GDM1 (cell line): Measurements from ENCODE around the gene BRSK2.

Experiments
- DNase-seq: peaks from one replicate; lab custom pipeline; 2025; lab: John Stamatoyannopoulos, UW

The BRSK2 gene

GRCh38 chr11:1375955-1376258, 13.8 kb upstream of the BRSK2 start:
- no peak for DNase-seq

- DNase-seq, result no peak
Observed at GRCh38 chr11:1377231-1377780, 12.4 kb upstream of the BRSK2 start.

GRCh38 chr11:1381793-1382425, 7.8 kb upstream of the BRSK2 start:
- no peak for DNase-seq

DNA sequence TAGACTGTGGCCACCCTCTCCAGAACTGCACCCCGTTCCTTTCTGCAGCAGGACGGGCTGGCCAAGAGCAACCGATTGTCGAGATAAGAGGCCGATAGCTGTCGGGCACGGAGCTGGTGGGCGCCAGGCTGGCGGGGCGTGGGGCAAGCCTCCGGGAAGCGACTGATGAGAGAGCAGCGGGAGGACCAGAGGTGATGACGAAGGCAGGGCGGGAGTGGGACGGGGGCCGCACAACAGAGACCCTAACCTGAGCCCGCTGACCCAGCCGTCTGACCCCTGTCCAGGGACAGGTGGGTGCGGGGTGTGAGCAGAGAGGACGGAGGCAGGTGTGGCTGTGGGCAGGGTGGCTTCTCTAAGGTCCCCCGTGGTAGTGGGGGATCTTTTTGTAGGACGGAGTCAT, 7.3 kb upstream of the BRSK2 start:
- no peak for DNase-seq

GRCh38 chr11:1382831-1383607, 6.7 kb upstream of the BRSK2 start:
- DNase-seq, result no peak

DNA sequence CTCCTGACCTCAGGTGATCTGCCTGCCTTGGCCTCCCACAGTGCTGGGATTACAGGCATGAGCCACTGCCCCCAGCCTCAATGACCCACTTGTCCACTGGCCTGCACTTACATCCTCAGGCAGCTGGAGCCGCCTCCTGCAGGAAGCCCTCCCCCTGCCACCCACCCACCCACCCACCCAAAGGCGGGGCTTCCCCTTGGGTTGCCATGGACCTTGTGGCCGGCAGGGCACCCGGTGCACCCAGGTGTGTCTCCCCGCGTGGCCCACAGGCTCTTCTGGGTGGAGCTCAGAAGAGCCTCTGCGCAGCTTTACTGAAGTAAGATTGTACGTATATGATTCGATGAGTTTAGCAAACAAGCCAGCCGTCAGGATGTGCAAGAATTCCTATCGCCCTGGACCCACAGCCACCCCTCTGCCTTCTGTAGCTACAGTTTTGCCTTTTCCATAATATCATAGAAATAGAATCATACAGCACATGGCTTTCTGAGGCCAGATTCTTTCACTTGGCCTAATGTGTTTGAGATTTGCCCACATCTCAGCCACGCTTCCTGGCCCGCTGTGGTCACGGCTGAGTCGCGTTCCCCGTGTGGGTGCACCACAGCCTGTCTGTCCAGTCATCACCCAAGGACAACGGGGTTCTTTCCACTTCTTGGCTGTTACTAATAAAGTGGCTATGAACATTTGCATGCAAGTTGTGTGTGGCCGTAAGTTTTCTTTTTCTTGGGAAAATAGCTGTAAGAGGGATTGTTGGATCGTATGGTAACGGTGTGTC, 5.3 kb upstream of the BRSK2 start:
- no peak for DNase-seq

DNA sequence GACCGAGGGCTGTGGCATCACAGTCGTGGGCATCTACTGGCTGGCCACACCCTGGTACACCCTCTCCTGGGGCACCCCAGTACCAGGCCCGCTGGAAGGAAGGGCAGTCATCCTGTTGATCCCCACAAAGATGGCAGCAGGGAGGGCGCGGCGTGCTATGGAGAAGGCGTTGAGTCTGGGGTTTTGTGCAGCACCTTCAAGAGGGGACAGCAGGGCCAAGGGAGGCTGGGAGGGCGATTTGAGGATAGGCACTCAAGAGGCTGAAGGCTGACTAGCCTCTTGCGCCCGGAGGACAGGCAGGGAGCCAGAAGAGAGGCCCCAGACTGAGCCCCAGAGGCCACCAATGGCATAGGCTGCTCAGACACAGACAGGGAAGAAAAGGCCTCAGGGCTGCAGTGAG, 2.2 kb upstream of the BRSK2 start:
- no peak for DNase-seq

- DNase-seq, result no peak
Observed at GRCh38 chr11:1387961-1388762, 1.6 kb upstream of the BRSK2 start.

DNA sequence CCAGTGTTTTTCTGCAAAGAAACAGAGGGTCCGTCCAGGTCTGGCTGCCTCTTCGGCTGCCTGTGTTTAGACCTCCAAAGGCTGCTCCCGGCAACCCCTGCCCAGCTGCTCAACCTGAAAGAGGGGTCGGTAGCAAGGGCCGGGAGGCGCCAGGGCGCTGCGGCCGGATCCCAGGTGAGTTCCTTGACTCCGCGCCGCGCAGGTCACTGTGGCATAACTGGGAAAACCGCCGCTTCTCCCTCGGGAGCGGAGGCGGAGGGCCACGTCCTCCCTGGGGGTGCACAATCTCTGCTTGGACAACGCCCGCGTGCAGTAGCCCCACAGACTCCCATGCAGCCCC, 1.0 kb upstream of the BRSK2 start:
- no peak for DNase-seq

DNA sequence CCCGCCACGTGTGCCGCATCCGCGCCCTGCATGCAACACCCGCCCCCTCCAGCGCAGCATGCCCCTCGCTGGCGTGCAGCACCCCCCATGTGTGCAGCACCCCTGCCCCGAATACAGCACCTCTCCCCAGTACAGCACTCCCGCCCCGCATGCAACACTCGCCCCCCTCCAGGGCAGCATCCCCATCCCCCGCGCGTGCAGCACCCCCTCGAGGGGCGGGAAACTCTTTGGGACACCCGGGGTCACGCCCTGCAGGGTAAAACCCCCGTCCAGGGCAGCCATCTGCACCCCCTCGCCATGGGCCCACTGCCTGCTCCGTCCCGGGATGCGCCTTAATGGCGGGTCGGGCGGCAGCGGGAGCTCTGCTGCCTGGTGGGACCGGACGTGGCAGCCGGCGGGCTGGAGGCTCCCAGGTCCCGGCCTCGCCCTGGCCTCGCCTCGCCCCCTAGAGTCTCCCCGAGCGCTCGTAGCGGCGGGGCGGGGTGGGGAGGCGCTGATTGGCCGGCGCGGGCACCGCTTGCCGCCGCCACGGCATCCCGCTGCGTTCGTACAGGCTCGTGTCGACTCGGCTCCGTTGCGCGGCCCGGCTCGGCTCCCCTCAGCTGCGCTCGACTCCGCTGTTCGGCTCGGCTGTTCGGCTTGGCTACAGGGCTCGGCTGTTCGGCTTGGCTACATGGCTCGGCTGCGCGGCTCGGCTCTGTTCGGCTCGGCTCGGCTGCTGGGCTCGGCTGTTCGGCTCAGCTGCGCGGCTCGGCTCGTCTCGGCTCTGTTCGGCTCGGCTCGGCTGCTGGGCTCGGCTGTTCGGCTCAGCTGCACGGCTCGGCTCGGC, 417 bp upstream of the BRSK2 start:
- DNase-seq, result peak; percentile 82

DNA sequence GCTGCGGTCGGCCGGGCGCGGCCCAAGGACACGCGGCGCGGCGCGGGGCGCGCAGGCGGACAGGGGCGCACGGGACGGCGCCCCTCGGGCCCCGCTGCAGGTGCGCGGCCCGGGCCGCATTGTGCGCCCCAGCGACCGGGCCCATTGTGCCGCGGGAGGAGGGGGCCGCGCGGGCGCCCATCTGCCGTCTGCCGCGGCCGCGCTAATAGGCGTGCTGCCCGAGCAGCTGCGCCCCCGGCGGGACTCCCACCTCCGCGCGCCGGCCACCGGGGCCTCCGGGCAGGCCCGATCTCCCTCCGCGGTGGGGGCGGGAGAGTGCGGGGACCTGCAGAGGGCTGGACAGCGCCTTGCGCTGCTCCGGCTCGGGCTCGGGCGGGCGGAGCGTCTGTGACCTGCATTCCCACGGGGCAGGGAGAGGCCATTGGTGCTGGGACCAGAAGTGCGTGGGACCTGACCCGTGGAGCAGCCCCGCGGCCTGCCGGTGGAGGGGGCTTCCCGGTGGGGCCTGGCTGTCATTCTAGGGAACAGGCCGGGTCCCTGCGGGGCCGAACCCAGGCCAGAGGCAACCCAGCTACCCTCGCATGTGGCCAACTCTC, 933 bp downstream of the BRSK2 start:
- DNase-seq, result no peak

DNA sequence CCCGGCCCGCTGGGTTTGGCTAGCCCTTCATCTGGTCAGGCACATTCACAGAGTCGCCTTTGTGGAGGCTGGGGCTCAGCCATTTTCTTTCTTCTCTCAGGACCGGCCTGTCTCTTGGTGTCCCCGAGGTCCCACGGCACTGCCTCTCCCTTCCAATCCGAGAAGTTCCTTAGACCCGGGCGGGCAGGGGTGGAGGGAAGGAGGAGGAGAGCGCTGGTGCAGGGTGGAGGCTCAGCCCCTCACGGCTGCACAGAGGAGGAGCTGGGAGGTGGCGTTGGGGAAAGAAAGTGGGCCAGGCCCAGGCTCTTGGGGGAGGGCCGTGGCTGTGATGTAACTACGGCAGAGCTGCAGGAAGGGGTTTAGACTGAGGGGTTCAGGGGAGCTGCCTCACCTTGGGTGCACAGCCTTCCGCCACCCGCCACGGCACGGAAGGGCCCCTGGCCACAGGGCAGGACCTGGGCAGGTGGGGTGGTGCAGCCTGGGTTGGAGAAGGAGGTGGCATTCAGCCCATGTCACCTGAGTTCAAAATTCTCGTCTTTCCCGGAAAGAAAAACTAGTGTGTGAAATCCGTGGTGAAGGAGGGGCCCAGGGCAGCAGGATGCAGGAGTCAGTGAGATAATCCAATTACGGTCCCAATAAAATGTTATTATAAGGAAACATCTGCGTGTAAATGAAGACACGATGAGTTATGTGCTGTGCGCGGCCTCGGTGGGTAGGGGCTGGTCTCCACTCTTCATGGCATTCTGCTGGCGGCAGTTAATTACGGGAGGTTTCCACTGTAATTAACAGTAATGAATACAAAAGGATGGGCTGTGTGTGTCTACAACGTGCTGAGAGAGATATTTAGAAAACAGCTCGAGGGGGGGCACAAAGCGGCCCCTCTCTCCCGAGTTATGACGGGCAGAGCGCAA, 1.7 kb downstream of the BRSK2 start:
- no peak for DNase-seq

GRCh38 chr11:1392111-1392510, 2.4 kb downstream of the BRSK2 start:
- no peak for DNase-seq

DNA sequence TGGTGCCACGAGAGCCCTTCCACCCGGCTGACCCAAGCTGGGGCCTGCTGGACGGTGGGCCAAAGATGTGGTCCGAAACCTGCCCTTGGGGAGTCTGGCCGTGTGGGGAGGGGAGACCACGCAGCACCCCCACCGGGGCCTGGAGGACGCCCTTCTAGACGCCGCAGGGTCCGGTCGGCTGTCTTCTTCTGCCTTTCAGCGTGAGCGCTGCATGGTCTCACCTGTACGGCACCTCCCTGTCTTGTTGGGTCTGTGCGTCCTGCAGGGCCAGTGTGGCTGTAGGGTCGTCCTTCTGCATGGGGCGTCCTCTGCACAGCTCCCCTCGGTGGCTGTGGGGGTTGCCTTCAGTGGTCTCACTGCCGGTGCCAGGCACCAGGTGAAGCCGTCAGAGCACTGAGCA, 2.8 kb downstream of the BRSK2 start:
- DNase-seq, result no peak

- DNase-seq, result no peak
Observed at GRCh38 chr11:1393038-1393710, 3.4 kb downstream of the BRSK2 start.

- no peak for DNase-seq
Observed at GRCh38 chr11:1394936-1395772, 5.4 kb downstream of the BRSK2 start.

GRCh38 chr11:1395773-1396374, 6.1 kb downstream of the BRSK2 start:
- no peak for DNase-seq

DNA sequence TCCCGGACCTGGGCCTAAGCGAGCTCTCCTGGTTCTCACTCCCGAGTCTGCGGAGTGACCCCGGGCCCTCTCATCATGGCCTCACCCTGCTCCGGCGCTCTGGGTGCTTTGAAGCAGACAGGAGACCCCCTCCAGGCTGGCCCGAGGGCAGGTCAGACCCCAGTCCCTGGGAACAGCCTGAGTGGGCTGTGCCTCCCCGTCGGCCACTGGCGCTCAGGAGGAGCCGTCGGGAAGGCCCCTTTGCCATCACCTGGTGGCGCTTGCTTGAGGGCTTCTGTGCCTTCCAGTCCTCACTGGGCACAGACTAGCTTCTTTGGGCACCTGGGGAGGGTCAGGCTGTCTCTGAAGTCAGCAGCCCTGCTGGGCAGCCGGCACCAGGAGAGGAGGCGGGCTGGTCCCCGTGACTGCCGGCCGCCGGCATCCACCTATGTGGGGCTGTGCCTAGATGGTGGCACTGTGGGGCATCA, 6.7 kb downstream of the BRSK2 start:
- DNase-seq, result no peak
